NCI-H2227 treated with DMSO at 0.1 percent for 48 hours (cell line): ENCODE data around the gene NDUFB5.
A peak's percentile ranks its signal among the peaks of the same experiment; 100 is the strongest.
"Not testable (repeated sequence)": the region's sequence is repeated elsewhere in the genome, so short reads cannot be mapped to it uniquely, and the experiment has no call there.

Experiments used
- DNase-seq: peaks from one replicate; lab custom pipeline; 2025; lab: John Stamatoyannopoulos, UW

Gene NDUFB5

DNA sequence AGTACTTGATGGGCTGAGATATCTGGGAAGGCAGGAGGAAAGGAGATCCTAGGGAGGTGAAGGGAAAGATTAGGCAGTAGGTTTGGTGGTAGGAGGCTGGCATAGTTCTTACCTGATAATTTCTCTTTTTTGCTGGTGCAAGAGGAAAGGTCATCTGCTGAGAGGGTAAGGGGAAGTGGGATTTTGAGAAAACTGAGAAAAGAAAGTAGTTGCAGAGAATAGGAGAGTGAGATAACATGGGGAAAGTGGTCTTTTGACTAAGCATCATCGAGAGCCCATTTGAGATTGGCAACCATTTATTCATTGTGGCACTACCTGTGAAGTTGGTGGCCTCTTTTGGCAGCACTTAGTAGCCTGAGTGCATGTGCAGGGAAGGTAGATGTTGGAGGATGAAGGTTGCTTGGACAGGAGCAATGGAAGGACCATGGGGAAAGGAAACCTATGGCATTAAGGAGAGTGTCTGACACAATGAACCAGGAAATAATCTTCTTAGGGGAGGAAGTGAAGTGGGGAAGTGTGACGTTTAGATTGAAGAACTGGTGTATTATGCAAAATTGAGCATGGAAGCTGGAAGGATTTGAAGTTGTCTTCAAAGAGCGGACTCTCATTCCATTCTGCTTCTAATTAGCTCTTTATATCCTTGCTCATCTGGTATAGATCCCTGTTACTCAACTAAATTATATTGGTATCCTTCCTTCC lies 26.3 kb downstream of the NDUFB5 start:
- no peak for DNase-seq

DNA sequence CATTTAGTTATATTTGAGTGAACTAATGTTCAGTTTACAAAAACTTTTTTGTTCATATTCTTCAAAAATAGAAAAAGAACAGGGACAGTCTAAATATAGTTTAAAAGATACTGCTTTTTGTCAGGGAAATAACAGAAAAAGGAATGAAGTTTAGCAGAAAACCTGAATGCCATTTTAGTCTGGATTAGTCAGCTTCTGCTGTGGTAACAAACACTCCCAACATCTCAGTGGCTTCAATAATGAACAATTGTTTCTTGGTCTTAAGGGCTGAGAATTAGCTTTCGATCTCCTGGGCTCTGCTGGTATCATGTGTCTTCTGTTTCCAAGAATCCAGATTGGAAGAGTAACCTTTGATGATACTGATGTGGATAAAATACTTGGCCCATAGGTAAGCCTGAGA lies 35.9 kb downstream of the NDUFB5 start:
- DNase-seq = no peak

- DNase-seq = no peak
Measured at GRCh38 chr3:179642871-179643270, 38.3 kb downstream of the NDUFB5 start.

DNA sequence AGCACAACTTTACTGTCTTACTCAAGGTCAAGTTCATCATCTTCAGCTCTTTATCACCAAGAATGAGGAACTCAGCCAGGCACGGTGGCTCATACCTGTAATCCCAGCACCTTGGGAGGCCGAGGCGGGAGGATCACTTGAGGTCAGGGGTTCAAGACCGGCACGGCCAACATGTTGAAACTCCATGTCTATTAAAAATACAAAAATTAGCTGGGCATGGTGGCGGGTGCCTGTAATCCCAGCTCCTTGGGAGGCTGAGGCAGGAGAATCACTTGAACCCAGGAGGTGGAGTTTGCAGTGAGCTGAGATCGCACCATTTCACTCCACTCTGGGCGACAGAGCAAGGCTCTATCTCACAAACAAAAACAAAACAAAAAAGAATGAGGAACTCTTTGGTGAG lies 39.2 kb downstream of the NDUFB5 start:
- DNase-seq = not testable (repeated sequence)

- DNase-seq = no peak
Measured at GRCh38 chr3:179646177-179646576, 41.6 kb downstream of the NDUFB5 start.

DNA sequence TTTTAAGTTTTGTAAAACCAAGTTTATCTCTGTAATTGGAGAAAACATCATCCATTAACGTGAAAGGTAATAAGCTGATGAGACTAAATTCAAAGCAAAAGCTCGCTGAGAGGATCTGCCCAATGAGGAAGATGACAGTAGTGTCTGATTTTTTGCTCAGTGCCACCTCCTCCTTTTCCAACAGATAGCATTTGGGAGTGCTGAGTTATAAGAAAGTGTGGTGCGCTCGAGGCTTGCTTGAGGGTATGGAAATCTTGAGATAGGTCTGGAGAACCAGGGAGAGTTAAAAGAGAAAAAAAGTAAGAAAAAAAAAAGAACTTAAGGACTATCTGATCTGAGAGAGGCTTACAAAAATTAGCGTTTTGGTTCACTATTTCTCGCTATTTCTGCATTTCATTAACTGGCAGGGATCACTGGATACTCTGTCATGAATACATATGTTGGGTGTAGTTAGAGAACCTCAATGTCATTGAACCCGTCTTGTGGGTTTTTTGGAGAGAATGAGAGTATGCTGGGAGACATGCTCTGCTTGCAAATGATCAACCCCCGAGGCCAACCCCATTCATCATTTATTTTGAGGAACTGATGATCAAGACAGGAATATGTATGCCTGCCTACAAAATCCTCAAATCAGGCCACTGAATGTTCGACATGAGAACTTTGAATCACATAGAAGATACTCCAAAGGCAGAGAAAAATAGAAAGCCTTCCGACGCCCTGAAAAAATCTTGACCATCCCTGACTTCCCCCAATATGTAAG lies 47.3 kb downstream of the NDUFB5 start:
- DNase-seq = peak; percentile 34

GRCh38 chr3:179652447-179653095 lies 48.0 kb downstream of the NDUFB5 start, which contains the start of gene USP13:
Gene USP13, plus strand, starts transcription at chr3:179653040. Its CDS starts 186 bp downstream, at chr3:179653226.
- peak; percentile 88 for DNase-seq

- DNase-seq = peak; percentile 70
Measured at GRCh38 chr3:179653096-179653797, 48.7 kb downstream of the NDUFB5 start.

DNA sequence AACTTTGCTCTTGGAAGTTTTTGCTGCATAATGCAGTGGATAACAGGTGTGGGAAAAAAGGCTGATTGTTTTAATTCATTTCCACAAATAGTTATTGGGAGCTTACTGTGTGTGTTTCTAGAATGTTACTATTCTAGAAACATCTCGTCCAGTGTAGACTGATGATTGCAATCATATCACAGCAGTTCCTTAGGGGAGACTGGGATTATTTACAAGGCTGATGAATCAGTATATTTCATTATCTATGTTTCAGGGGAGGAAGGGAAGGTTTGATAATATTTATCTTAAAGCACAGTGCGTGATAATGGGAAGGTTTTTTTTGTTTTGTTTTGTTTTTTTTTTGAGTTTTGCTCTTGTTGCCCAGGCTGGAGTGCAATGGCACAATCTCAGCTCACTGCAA lies 50.6 kb downstream of the NDUFB5 start:
- DNase-seq = no peak

GRCh38 chr3:179658606-179659005 lies 54.0 kb downstream of the NDUFB5 start:
- DNase-seq = no peak

GRCh38 chr3:179660872-179661271 lies 56.3 kb downstream of the NDUFB5 start:
- DNase-seq = no peak

DNA sequence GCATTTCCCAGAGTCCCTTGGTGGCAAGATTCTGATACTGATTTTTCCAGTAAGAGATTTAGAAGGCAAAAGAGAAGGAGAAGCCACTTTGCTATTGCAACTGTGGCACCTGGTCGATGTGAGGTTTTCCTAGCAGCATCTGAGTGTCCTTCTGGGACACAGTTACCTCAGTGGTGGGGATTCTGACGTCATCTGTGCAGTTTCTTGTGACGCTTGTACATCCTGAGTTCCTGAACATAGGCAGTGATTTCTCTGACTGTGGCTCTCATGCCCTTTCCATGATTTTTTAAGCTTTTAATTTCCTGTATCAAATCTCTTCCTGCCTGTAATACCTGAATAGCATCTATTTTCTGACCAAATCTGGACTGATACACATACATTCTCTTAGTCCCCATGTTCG lies 57.2 kb downstream of the NDUFB5 start:
- no peak for DNase-seq

DNA sequence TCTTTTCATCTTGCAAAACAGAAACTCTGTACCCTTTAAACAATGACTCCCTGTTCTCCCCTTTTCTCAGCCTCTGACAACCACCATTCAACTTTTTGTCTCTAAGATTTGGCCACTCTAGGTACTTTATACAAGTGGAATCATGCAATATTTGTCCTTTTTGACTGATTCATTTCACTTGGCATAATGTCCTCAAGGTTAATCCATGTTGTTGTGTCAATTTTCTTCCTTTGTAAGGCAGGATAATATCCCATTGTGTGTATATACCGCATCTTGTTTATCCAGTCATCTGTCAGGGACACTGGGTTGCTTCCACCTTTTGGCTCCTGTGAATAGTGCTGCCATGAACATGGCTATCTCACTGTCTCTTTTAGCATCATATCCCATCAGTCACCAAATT lies 58.5 kb downstream of the NDUFB5 start:
- DNase-seq = no peak

DNA sequence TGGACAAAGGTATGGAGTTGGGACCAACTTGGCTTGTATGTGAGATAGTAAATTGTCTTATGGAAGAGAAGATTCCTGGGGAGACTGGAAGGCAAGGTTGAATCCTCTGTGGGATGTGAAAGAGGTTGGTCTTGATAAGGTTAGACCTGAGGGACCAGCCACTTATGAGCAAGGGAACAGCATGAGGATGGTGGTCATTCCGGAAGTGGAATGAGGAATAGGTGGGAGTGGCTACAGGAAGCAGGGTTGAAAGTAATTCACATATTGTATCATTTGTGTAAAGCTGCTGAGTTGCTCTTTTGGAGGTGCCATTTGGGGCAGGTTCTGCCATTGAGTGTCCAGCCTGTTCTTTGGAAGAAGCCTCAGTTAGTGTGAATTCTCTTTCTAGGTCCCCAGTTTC lies 61.4 kb downstream of the NDUFB5 start:
- no peak for DNase-seq

- DNase-seq = no peak
Measured at GRCh38 chr3:179666436-179667035, 61.9 kb downstream of the NDUFB5 start.

GRCh38 chr3:179668429-179668828 lies 63.8 kb downstream of the NDUFB5 start:
- no peak for DNase-seq

DNA sequence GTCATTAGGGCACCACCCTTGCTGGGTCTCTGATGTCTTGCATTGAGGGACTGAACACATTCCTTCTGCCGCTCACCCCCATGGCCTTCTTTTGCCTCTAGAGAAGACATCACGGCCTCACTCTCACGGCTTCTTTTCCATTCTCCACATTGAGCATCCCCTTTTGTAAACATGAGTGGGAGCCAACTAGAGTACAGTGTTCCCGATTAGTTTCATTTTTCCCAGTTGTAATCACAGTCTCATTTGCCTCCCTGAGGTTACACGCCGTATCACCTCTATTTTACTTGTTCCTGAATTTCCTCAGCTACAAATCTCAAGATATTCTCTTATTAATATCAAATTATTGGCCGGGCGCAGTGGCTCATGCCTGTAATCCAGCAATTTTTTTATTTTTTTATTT lies 65.7 kb downstream of the NDUFB5 start:
- no peak for DNase-seq

- DNase-seq = no peak
Measured at GRCh38 chr3:179671309-179671708, 66.7 kb downstream of the NDUFB5 start.

DNA sequence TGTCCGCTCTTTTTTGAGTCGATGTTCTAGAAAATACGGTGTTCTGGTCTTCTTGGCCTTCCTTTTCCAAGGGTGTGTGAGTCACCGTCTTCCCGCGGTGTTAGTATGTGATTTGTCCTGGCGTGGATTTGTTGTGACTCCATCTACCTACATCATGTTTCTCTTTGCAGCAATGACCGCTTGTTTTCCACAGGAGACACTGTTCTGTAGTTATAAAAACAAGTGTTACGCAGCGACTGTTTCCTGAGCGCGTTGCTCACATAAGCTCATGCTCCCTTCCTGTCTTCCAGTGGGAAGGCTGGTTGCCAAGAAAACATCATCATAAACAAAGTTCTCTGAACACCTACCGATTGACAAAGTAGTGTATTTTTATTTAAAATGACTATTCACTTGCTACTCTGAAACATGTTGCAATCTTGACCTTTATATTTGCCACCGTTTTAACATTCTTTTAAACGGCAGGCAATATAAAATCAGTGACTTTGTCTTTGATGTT lies 67.2 kb downstream of the NDUFB5 start:
- DNase-seq = no peak

DNA sequence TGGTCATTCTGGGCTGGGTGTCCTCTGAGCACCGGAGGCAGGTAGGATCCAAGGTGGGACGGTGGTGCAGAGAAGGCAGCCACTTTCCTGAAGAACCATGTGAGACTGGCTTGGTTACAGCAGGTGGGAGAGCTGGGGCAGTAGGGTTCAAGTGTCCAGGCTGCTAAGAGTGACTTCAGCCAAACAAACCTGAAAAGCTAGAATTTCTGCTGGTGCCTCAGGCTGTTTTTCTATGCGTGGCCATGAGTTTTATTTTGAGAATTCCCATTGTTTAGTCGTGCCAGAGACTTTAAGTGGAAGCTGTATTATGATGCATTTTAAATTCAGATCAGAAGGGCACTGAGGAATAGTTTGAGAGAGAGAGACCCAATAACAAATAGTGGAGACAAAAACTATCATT lies 68.3 kb downstream of the NDUFB5 start:
- DNase-seq = no peak

DNA sequence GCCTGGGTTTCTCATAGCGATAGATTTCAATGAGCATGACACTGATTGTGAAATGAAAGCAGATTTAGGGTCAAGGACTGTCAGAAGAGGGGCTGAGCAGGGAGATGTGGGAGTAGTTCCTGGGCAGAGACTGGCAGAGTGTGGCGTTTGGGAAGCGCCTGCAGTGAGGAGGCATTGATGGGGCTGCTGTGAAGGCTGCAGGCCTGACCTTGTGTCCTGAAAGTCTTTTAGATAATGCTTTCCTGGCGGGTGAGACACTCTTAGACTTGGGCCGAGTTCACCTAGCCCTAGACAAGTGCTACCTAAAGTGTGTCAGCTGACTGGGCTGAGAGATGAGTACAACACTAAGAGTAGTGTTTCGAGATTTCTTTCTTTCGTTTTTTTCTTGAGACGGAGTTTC lies 68.9 kb downstream of the NDUFB5 start:
- DNase-seq = no peak

GRCh38 chr3:179676081-179676480 lies 71.5 kb downstream of the NDUFB5 start:
- DNase-seq = no peak
